Measurements from ENCODE around the gene KCNQ5.
A peak's percentile ranks its signal among the peaks of the same experiment; 100 is the strongest.
"Not testable (repeated sequence)": the region's sequence is repeated elsewhere in the genome, so short reads cannot be mapped to it uniquely, and the experiment has no call there.

KCNQ5 gene

DNA sequence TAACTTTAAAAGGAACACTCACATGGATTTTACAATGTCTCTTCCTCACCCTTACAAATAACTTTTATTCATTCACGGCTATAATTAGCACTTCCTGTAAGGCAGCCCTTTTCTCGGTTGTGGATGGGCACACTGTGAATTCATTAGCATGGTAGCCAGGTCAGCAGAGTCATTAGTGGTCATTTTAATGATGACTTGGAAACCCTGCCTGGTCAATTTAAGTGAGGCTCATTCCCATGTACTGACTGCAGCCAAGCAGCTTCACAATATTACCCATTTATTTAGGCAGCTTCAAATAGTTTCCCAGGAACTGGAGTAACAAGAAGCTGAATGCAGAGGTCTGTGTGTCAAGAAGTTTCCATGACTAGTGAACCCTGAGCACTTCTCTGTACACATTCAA lies 354.6 kb downstream of the KCNQ5 start:
- Histone ChIP-seq H3K27ac (peak overlapping the region; percentile 21; the same call in 1 of the 2 replicates), H3K4me3 (no peak overlapping the region), H3K9ac (ENCODE audit: insufficient read length) (no peak overlapping the region), H3K9me3 (ENCODE audit: low read depth, low read length) (no peaks in the 10 kb centered on the region), H3K36me3 (ENCODE audit: insufficient read depth, low read length) (no peaks in the 10 kb centered on the region)
- TF ChIP-seq POLR2AphosphoS5 (IDR thresholded peaks at IDR 0.05; ENCODE audit: borderline replicate concordance, low read depth, low read length) = no peak
- no peak for TF ChIP-seq FOXP2 (optimal IDR thresholded peaks at IDR 0.05; ENCODE audit: control extremely low read depth, extremely low read length, insufficient read depth)
- no peak for TF ChIP-seq EZH2 (IDR thresholded peaks at IDR 0.05)
- DNase-seq (ENCODE audit: low read depth, low spot score) = no peak

DNA sequence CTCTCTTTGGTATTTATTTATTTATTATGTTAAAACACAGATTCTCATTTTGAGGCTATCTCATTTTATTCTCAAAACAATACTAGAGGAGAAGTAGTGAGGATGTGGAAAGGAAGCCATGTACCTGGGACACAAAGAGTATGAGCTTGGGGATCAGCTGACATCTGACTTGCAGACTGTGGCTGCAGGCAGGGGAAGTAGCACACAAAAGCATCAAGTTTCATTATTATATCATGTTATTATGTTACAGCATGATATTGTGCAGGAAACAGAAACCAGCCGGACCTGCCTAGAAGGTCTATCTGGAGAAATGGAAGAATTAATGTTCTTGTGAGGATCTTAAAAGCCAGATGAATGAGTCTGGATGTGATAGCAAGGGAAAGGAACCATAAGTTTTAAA lies 355.2 kb downstream of the KCNQ5 start:
- TF ChIP-seq EZH2 (IDR thresholded peaks at IDR 0.05) (no peak), FOXP2 (optimal IDR thresholded peaks at IDR 0.05; ENCODE audit: control extremely low read depth, extremely low read length, insufficient read depth) (no peak), POLR2AphosphoS5 (IDR thresholded peaks at IDR 0.05; ENCODE audit: borderline replicate concordance, low read depth, low read length) (no peak)
- Histone ChIP-seq H3K4me3 (no peak overlapping the region), H3K36me3 (ENCODE audit: insufficient read depth, low read length) (no peaks in the 10 kb centered on the region), H3K9ac (ENCODE audit: insufficient read length) (no peak overlapping the region), H3K9me3 (ENCODE audit: low read depth, low read length) (no peaks in the 10 kb centered on the region), H3K27ac (no peak overlapping the region)
- no peak for DNase-seq (ENCODE audit: low read depth, low spot score)

DNA sequence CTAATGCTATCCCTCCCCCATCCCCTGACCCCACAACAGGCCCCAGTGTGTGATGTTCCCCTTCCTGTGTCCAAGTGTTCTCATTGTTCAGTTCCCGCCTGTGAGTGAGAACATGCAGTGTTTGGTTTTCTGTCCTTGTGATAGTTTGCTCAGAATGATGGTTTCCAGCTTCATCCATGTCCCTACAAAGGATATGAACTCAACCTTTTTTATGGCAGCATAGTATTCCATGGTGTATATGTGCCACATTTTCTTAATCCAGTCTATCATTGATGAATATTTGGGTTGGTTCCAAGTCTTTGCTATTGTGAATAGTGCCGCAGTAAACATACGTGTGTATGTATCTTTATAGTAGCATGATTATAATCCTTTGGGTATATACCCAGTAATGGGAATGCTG lies 356.9 kb downstream of the KCNQ5 start:
- not testable (repeated sequence) for H3K9ac ChIP-seq (ENCODE audit: insufficient read length); H3K4me3 ChIP-seq; H3K36me3 ChIP-seq (ENCODE audit: insufficient read depth, low read length); H3K27ac ChIP-seq; H3K9me3 ChIP-seq (ENCODE audit: low read depth, low read length); DNase-seq (ENCODE audit: low read depth, low spot score)

DNA sequence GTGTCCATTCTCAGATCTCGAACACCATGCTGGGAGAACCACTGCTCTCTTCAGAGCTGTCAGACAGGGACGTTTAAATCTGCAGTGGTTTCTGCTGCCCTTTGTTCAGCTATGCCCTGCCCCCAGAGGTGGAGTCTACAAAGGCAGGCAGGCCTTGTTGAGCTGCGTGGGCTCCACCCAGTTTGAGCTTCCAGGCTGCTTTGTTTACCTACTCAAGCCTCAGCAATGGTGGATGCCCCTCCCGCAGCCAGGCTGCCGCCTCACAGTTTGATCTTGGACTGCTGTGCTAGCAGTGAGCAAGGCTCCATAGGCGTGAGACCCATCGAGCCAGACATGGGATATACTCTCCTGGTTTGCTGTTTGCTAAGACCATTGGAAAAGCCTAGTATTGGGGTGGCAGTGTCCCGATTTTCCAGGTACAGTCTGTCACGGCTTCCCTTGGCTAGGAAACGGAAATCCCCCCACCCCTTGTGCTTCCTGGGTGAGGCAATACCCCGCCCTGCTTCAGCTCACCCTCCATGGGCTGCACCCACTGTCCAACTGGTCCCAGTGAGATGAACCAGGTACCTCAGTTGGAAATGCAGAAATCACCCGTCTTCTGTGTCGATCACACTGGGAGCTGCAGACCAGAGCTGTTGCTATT lies 362.4 kb downstream of the KCNQ5 start:
- H3K9me3 ChIP-seq (ENCODE audit: low read depth, low read length); H3K36me3 ChIP-seq (ENCODE audit: insufficient read depth, low read length); DNase-seq (ENCODE audit: low read depth, low spot score); H3K4me3 ChIP-seq; H3K9ac ChIP-seq (ENCODE audit: insufficient read length); H3K27ac ChIP-seq: not testable (repeated sequence)

DNA sequence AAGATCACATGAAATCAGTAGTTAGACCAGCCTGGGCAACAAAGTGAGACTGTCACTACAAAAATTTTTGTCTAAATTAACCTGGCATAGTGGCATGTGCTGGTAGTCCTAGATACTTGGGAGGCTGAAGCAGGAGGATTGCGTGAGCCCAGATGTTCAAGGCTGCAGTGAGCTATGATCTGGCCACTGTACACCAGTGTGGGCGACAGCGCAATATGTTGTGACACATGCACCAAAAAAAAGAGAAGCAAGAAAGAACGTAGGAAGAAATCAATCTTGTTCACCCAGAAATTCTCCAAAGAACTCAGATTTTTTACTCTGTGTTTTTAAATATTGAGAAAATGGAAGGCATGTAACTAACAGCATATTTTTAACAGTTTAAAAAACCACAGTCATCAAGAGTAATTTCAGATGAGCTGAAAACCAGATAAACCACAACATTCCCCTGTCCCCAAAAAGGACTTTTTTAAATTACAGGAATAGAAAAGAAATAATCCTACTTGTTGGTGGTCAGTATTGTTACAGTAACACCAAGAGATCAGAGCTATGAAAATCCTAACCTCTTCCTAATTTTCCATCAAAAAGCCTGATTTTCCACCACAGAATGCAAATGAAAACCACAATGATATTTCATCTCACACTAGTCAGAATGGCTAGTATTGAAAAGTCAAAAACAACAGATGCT lies 363.3 kb downstream of the KCNQ5 start:
- Histone ChIP-seq H3K36me3 (ENCODE audit: insufficient read depth, low read length) (no peaks in the 10 kb centered on the region), H3K4me3 (no peak overlapping the region), H3K27ac (no peak overlapping the region), H3K9ac (ENCODE audit: insufficient read length) (no peak overlapping the region), H3K9me3 (ENCODE audit: low read depth, low read length) (no peaks in the 10 kb centered on the region)
- DNase-seq (ENCODE audit: low read depth, low spot score) = no peak
- TF ChIP-seq POLR2AphosphoS5 (IDR thresholded peaks at IDR 0.05; ENCODE audit: borderline replicate concordance, low read depth, low read length) (no peak), FOXP2 (optimal IDR thresholded peaks at IDR 0.05; ENCODE audit: control extremely low read depth, extremely low read length, insufficient read depth) (no peak), EZH2 (IDR thresholded peaks at IDR 0.05) (no peak)

DNA sequence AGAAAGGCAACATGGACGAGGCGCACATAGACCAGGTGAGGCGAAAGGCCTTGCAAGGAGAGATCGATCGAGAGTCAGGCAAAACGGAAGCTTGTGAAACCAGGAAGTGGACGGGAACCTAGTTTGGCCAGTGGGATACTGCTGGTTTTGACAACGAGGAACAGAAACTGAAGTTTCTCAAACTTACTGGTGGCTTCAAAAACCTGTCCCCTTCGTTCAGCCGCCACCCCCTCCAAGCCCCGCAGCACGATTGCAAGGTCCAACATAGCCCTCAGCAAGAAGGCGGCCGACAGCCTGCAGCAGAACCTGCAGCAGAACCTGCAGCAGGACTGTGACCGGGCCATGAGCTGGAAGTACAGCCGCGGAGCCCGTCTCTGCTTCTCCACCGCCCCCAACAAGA lies 365.4 kb downstream of the KCNQ5 start:
- H3K9me3 ChIP-seq (ENCODE audit: low read depth, low read length) = no peaks in the 10 kb centered on the region
- H3K4me3 ChIP-seq = no peak overlapping the region
- H3K36me3 ChIP-seq (ENCODE audit: insufficient read depth, low read length) = no peaks in the 10 kb centered on the region
- no peak for DNase-seq (ENCODE audit: low read depth, low spot score)
- TF ChIP-seq POLR2AphosphoS5 (IDR thresholded peaks at IDR 0.05; ENCODE audit: borderline replicate concordance, low read depth, low read length) (no peak), FOXP2 (optimal IDR thresholded peaks at IDR 0.05; ENCODE audit: control extremely low read depth, extremely low read length, insufficient read depth) (no peak), EZH2 (IDR thresholded peaks at IDR 0.05) (no peak)
- H3K27ac ChIP-seq = no peak overlapping the region
- no peak overlapping the region for H3K9ac ChIP-seq (ENCODE audit: insufficient read length)

DNA sequence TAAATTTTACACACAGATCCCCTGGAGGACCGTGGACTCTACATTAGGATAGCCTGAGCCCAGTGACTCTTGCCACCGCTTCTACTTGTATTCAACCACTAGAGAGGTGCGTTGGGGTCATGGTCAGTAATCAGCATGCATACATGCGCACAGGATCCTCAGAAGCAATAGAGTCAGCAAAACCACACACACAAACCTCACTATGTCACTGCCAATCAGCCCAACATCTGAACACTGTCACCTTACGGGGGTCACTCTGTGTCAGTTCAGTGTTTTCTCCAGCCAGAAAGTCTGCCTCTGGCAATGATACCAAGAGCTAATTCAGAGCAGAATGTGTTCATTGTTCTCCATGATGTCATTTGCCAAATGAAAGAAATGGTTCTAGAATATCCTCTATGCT lies 378.1 kb downstream of the KCNQ5 start:
- no peak overlapping the region for H3K4me3 ChIP-seq
- H3K27ac ChIP-seq = no peak overlapping the region
- TF ChIP-seq POLR2AphosphoS5 (IDR thresholded peaks at IDR 0.05; ENCODE audit: borderline replicate concordance, low read depth, low read length) = no peak
- TF ChIP-seq FOXP2 (optimal IDR thresholded peaks at IDR 0.05; ENCODE audit: control extremely low read depth, extremely low read length, insufficient read depth) = no peak
- no peak for TF ChIP-seq EZH2 (IDR thresholded peaks at IDR 0.05)
- no peak for DNase-seq (ENCODE audit: low read depth, low spot score)
- no peaks in the 10 kb centered on the region for H3K36me3 ChIP-seq (ENCODE audit: insufficient read depth, low read length)
- H3K9me3 ChIP-seq (ENCODE audit: low read depth, low read length) = no peaks in the 10 kb centered on the region
- no peak overlapping the region for H3K9ac ChIP-seq (ENCODE audit: insufficient read length)

DNA sequence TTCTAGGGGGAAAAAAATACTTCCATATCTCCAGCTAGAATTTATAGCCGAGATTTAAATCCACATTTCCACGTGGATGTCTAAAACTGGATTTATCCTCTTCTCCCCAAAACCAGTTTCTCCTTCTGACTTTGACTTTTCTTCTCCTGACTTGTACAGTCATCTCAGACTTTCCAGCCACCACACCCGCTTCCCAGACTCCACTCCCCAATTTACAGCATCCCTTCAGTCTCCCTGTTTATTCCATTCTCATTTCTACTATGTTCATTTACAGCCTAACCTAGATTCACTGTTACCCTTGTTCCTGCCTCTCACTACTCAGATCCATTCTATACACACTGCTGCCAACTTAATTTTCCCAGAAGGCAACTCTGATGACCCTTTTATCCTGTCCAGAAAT lies 378.6 kb downstream of the KCNQ5 start:
- H3K27ac ChIP-seq = no peak overlapping the region
- TF ChIP-seq FOXP2 (optimal IDR thresholded peaks at IDR 0.05; ENCODE audit: control extremely low read depth, extremely low read length, insufficient read depth) (no peak), POLR2AphosphoS5 (IDR thresholded peaks at IDR 0.05; ENCODE audit: borderline replicate concordance, low read depth, low read length) (no peak), EZH2 (IDR thresholded peaks at IDR 0.05) (no peak)
- H3K9me3 ChIP-seq (ENCODE audit: low read depth, low read length) = no peaks in the 10 kb centered on the region
- no peak for DNase-seq (ENCODE audit: low read depth, low spot score)
- H3K4me3 ChIP-seq = no peak overlapping the region
- H3K9ac ChIP-seq (ENCODE audit: insufficient read length) = no peak overlapping the region
- H3K36me3 ChIP-seq (ENCODE audit: insufficient read depth, low read length) = no peaks in the 10 kb centered on the region

DNA sequence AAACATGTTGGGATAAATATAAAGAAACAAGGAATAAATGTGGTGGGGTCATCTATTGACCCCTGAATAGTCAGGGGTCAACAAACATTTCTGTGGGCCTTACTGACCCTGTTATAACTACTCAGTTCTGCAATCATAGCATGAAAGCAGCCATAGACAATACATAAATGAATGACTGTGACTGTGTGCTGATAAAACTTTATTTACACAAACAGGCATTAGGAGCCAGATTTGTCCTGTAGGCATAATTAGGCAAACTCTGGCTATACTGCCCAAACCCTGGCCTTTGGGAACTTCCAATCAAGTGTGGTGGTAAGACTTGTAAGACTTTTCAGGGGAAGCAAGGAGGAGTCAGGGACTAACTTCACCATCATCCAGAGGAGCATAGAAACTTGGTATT lies 380.7 kb downstream of the KCNQ5 start:
- no peak for DNase-seq (ENCODE audit: low read depth, low spot score)
- Histone ChIP-seq H3K9me3 (ENCODE audit: low read depth, low read length) (no peaks in the 10 kb centered on the region), H3K36me3 (ENCODE audit: insufficient read depth, low read length) (peaks cover 7% of the 10 kb centered on the region; the same call in 1 of the 2 replicates), H3K4me3 (no peak overlapping the region), H3K9ac (ENCODE audit: insufficient read length) (no peak overlapping the region), H3K27ac (no peak overlapping the region)
- TF ChIP-seq EZH2 (IDR thresholded peaks at IDR 0.05) (no peak), POLR2AphosphoS5 (IDR thresholded peaks at IDR 0.05; ENCODE audit: borderline replicate concordance, low read depth, low read length) (no peak), FOXP2 (optimal IDR thresholded peaks at IDR 0.05; ENCODE audit: control extremely low read depth, extremely low read length, insufficient read depth) (no peak)
